Left renal cortex interstitium (tissue), 4 donors: ENCODE measurements around the gene YKT6. TPM values are rescaled to one million over a fixed set of nuclear protein-coding genes. Genes with fewer than 3 reads are reported as not detected.

ENCODE experiments used
- DNase-seq, 4 donors: peaks; one replicate each; pipeline ENCODE4 v3.0.0-alpha.2; 2013; ENCODE audit warnings: low read depth in 4 of 4, low spot score in 2 of 4, missing footprints in 1 of 4
- polyA plus RNA-seq, 4 donors: library from polyadenylated mRNA; unstranded; fragments of 120-200 nt; gene quantifications; one replicate each; pipeline ENCODE4 v1.2.1, GENCODE V29; 2013; ENCODE audit not compliant: insufficient read length in 4 of 4

Gene YKT6
- polyA plus RNA-seq, 4 donors = 74.4 to 82.3 (median 76.6) TPM

- no peak for DNase-seq
Measured at GRCh38 chr7:44249639-44250234, 49.0 kb downstream of the YKT6 start.

- DNase-seq = no peak
Measured at GRCh38 chr7:44251269-44251668, 50.5 kb downstream of the YKT6 start.

GRCh38 chr7:44251881-44252280 lies 51.1 kb downstream of the YKT6 start:
- no peak for DNase-seq

GRCh38 chr7:44256459-44256858 lies 55.7 kb downstream of the YKT6 start:
- no peak for DNase-seq

GRCh38 chr7:44257213-44257612 lies 56.4 kb downstream of the YKT6 start:
- no peak for DNase-seq

- peak in 2 of 4 donors; percentile 35 to 45 for DNase-seq
Measured at GRCh38 chr7:44257618-44258422, 57.0 kb downstream of the YKT6 start.

GRCh38 chr7:44258423-44258760 lies 57.6 kb downstream of the YKT6 start:
- DNase-seq = no peak

GRCh38 chr7:44258865-44259546 lies 58.2 kb downstream of the YKT6 start:
- no peak for DNase-seq

- DNase-seq = no peak
Measured at GRCh38 chr7:44259547-44260457, 59.0 kb downstream of the YKT6 start.

GRCh38 chr7:44261240-44261639 lies 60.5 kb downstream of the YKT6 start:
- no peak for DNase-seq

GRCh38 chr7:44262031-44262430 lies 61.3 kb downstream of the YKT6 start:
- DNase-seq = no peak

- DNase-seq = no peak
Measured at GRCh38 chr7:44263326-44264082, 62.7 kb downstream of the YKT6 start.

Other genes starting within 250 kb of the YKT6 start
- 1 to 10 TPM in 2 of 4 donors, under 1 TPM in 2; 0.48 to 2.9 (median 1.2) TPM for gene SPDYE1, start 203.1 kb upstream of the YKT6 start, polyA plus RNA-seq
- gene DBNL, start 156.3 kb upstream of the YKT6 start, polyA plus RNA-seq = 10 to 100 TPM; 62.6 to 86.2 (median 77.5) TPM
- 1 to 10 TPM; 2.2 to 3.4 (median 2.8) TPM for gene PGAM2, start 135.4 kb upstream of the YKT6 start, polyA plus RNA-seq
- gene POLM, start 118.4 kb upstream of the YKT6 start, polyA plus RNA-seq = 10 to 100 TPM; 15.2 to 38.7 (median 29.1) TPM
- gene AEBP1, start 96.6 kb upstream of the YKT6 start, polyA plus RNA-seq = 10 to 100 TPM; 58.4 to 82.4 (median 73.4) TPM
- 100 to 1,000 TPM; 100 to 136 (median 123) TPM for gene POLD2, start 77.4 kb upstream of the YKT6 start, polyA plus RNA-seq
- gene MYL7, start 59.6 kb upstream of the YKT6 start, polyA plus RNA-seq = 1 to 10 TPM in 1 of 4 donors, under 1 TPM in 2, not detected in 1; 0.58 to 1.1 (median 0.81) TPM
- gene GCK, start 11.5 kb upstream of the YKT6 start, polyA plus RNA-seq = 1 to 10 TPM; 3.2 to 4.8 (median 3.9) TPM
- gene CAMK2B, start 124.6 kb downstream of the YKT6 start, polyA plus RNA-seq = 1 to 10 TPM; 1.7 to 4.3 (median 3.1) TPM